ENCODE data around the gene LIPC. TPM values are rescaled to one million over a fixed set of nuclear protein-coding genes. Genes with fewer than 3 reads are reported as not detected.
A peak's percentile ranks its signal among the peaks of the same experiment; 100 is the strongest.

The LIPC gene
- total RNA-seq, 1 donor from 2014 or later = 0.62 TPM

- H3K36me3 Mint-ChIP-seq (ENCODE audit: low read depth) = peaks cover 4% of the 10 kb centered on the region
- intact Hi-C loops (cut with micrococcal nuclease) = no loop called here
Observed at GRCh38 chr15:58564981-58565380, 133.2 kb downstream of the LIPC start.

GRCh38 chr15:58565619-58566018 is 133.8 kb downstream of the LIPC start:
- intact Hi-C loops (cut with micrococcal nuclease) = no loop called here
- no peak for DNase-seq (ENCODE audit: low spot score)
- no peak overlapping the region for H3K27ac Mint-ChIP-seq
- H3K36me3 Mint-ChIP-seq (ENCODE audit: low read depth) = peaks cover 4% of the 10 kb centered on the region
- no peak overlapping the region for H3K4me3 Mint-ChIP-seq
- peaks cover 1% of the 10 kb centered on the region for H3K27me3 Mint-ChIP-seq (ENCODE audit: insufficient read depth)
- peaks cover 5% of the 10 kb centered on the region for H3K9me3 Mint-ChIP-seq
- peaks cover 15% of the 10 kb centered on the region for H3K4me1 Mint-ChIP-seq (ENCODE audit: low read depth)

More at GRCh38 chr15:58564981-58565380, 133.2 kb downstream of the LIPC start:
- H3K27me3 Mint-ChIP-seq (ENCODE audit: insufficient read depth) = peaks cover 1% of the 10 kb centered on the region
- peaks cover 15% of the 10 kb centered on the region for H3K4me1 Mint-ChIP-seq (ENCODE audit: low read depth)
- H3K9me3 Mint-ChIP-seq = peaks cover 5% of the 10 kb centered on the region
- H3K4me3 Mint-ChIP-seq = no peak overlapping the region
- no peak for DNase-seq (ENCODE audit: low spot score)
- H3K27ac Mint-ChIP-seq = no peak overlapping the region

- no peak overlapping the region for H3K27ac Mint-ChIP-seq
- peaks cover 4% of the 10 kb centered on the region for H3K36me3 Mint-ChIP-seq (ENCODE audit: low read depth)
- no peak overlapping the region for H3K4me3 Mint-ChIP-seq
- intact Hi-C loops (cut with micrococcal nuclease) = no loop called here
- H3K27me3 Mint-ChIP-seq (ENCODE audit: insufficient read depth) = peaks cover 1% of the 10 kb centered on the region
- H3K4me1 Mint-ChIP-seq (ENCODE audit: low read depth) = peaks cover 15% of the 10 kb centered on the region
- no peak for DNase-seq (ENCODE audit: low spot score)
- H3K9me3 Mint-ChIP-seq = peaks cover 5% of the 10 kb centered on the region
Observed at GRCh38 chr15:58566029-58566428, 134.2 kb downstream of the LIPC start.

- DNase-seq (ENCODE audit: low spot score) = no peak
Observed at GRCh38 chr15:58568157-58568571, 136.4 kb downstream of the LIPC start.

GRCh38 chr15:58569455-58569854 is 137.7 kb downstream of the LIPC start:
- Mint-ChIP-seq H3K27me3 (ENCODE audit: insufficient read depth) (peaks cover 3% of the 10 kb centered on the region), H3K4me3 (no peak overlapping the region), H3K36me3 (ENCODE audit: low read depth) (peaks cover 4% of the 10 kb centered on the region), H3K9me3 (peaks cover 5% of the 10 kb centered on the region), H3K27ac (no peak overlapping the region), H3K4me1 (ENCODE audit: low read depth) (peaks cover 16% of the 10 kb centered on the region)
- intact Hi-C loops (cut with micrococcal nuclease) = no loop called here
- no peak for DNase-seq (ENCODE audit: low spot score)

More at GRCh38 chr15:58568157-58568571, 136.4 kb downstream of the LIPC start:
- peaks cover 5% of the 10 kb centered on the region for H3K9me3 Mint-ChIP-seq
- H3K36me3 Mint-ChIP-seq (ENCODE audit: low read depth) = peaks cover 4% of the 10 kb centered on the region
- peak overlapping the region; percentile 42 for H3K27ac Mint-ChIP-seq
- H3K4me1 Mint-ChIP-seq (ENCODE audit: low read depth) = peaks cover 15% of the 10 kb centered on the region
- H3K4me3 Mint-ChIP-seq = no peak overlapping the region
- peaks cover 3% of the 10 kb centered on the region for H3K27me3 Mint-ChIP-seq (ENCODE audit: insufficient read depth)
- intact Hi-C loops (cut with micrococcal nuclease) = no loop called here

- DNase-seq (ENCODE audit: low spot score) = no peak
- no peak overlapping the region for H3K27ac Mint-ChIP-seq
Observed at GRCh38 chr15:58571491-58571890, 139.7 kb downstream of the LIPC start.

GRCh38 chr15:58572521-58572920 is 140.7 kb downstream of the LIPC start:
- Mint-ChIP-seq H3K27me3 (ENCODE audit: insufficient read depth) (peaks cover 6% of the 10 kb centered on the region), H3K4me3 (no peak overlapping the region), H3K4me1 (ENCODE audit: low read depth) (peaks cover 27% of the 10 kb centered on the region), H3K27ac (no peak overlapping the region), H3K9me3 (peaks cover 5% of the 10 kb centered on the region), H3K36me3 (ENCODE audit: low read depth) (peaks cover 3% of the 10 kb centered on the region)
- intact Hi-C loops (cut with micrococcal nuclease) = no loop called here
- no peak for DNase-seq (ENCODE audit: low spot score)

More at GRCh38 chr15:58571491-58571890, 139.7 kb downstream of the LIPC start:
- Mint-ChIP-seq H3K36me3 (ENCODE audit: low read depth) (peaks cover 4% of the 10 kb centered on the region), H3K9me3 (peaks cover 5% of the 10 kb centered on the region), H3K4me1 (ENCODE audit: low read depth) (peaks cover 29% of the 10 kb centered on the region), H3K27me3 (ENCODE audit: insufficient read depth) (peaks cover 6% of the 10 kb centered on the region), H3K4me3 (no peak overlapping the region)
- intact Hi-C loops (cut with micrococcal nuclease) = no loop called here

- H3K27me3 Mint-ChIP-seq (ENCODE audit: insufficient read depth) = peaks cover 6% of the 10 kb centered on the region
- H3K36me3 Mint-ChIP-seq (ENCODE audit: low read depth) = peaks cover 2% of the 10 kb centered on the region
- DNase-seq (ENCODE audit: low spot score) = no peak
- H3K9me3 Mint-ChIP-seq = peaks cover 5% of the 10 kb centered on the region
- no peak overlapping the region for H3K27ac Mint-ChIP-seq
- H3K4me1 Mint-ChIP-seq (ENCODE audit: low read depth) = peaks cover 19% of the 10 kb centered on the region
- intact Hi-C loops (cut with micrococcal nuclease) = no loop called here
- no peak overlapping the region for H3K4me3 Mint-ChIP-seq
Observed at GRCh38 chr15:58573270-58573669, 141.5 kb downstream of the LIPC start.

GRCh38 chr15:58574631-58575030 is 142.8 kb downstream of the LIPC start:
- Mint-ChIP-seq H3K4me1 (ENCODE audit: low read depth) (peaks cover 13% of the 10 kb centered on the region), H3K27ac (no peak overlapping the region), H3K36me3 (ENCODE audit: low read depth) (no peaks in the 10 kb centered on the region), H3K27me3 (ENCODE audit: insufficient read depth) (peaks cover 4% of the 10 kb centered on the region), H3K9me3 (no peaks in the 10 kb centered on the region), H3K4me3 (no peak overlapping the region)
- DNase-seq (ENCODE audit: low spot score) = no peak
- intact Hi-C loops (cut with micrococcal nuclease) = no loop called here

- Mint-ChIP-seq H3K4me3 (no peak overlapping the region), H3K36me3 (ENCODE audit: low read depth) (no peaks in the 10 kb centered on the region), H3K4me1 (ENCODE audit: low read depth) (peaks cover 13% of the 10 kb centered on the region), H3K27me3 (ENCODE audit: insufficient read depth) (peaks cover 4% of the 10 kb centered on the region), H3K27ac (no peak overlapping the region), H3K9me3 (no peaks in the 10 kb centered on the region)
- DNase-seq (ENCODE audit: low spot score) = no peak
- intact Hi-C loops (cut with micrococcal nuclease) = no loop called here
Observed at GRCh38 chr15:58575045-58575786, 143.4 kb downstream of the LIPC start.

- Mint-ChIP-seq H3K4me1 (ENCODE audit: low read depth) (peaks cover 13% of the 10 kb centered on the region), H3K9me3 (no peaks in the 10 kb centered on the region), H3K36me3 (ENCODE audit: low read depth) (no peaks in the 10 kb centered on the region), H3K27me3 (ENCODE audit: insufficient read depth) (peaks cover 5% of the 10 kb centered on the region), H3K27ac (no peak overlapping the region), H3K4me3 (no peak overlapping the region)
- DNase-seq (ENCODE audit: low spot score) = no peak
- intact Hi-C loops (cut with micrococcal nuclease) = no loop called here
Observed at GRCh38 chr15:58576657-58577056, 144.9 kb downstream of the LIPC start.

- no peak for DNase-seq (ENCODE audit: low spot score)
Observed at GRCh38 chr15:58582160-58582559, 150.4 kb downstream of the LIPC start.

GRCh38 chr15:58583171-58583908 is 151.5 kb downstream of the LIPC start:
- Mint-ChIP-seq H3K27me3 (ENCODE audit: insufficient read depth) (peaks cover 4% of the 10 kb centered on the region), H3K36me3 (ENCODE audit: low read depth) (peaks cover 11% of the 10 kb centered on the region), H3K4me3 (no peak overlapping the region), H3K9me3 (peaks cover 16% of the 10 kb centered on the region), H3K27ac (no peak overlapping the region), H3K4me1 (ENCODE audit: low read depth) (peaks cover 23% of the 10 kb centered on the region)
- intact Hi-C loops (cut with micrococcal nuclease) = no loop called here
- DNase-seq (ENCODE audit: low spot score) = no peak

More at GRCh38 chr15:58582160-58582559, 150.4 kb downstream of the LIPC start:
- Mint-ChIP-seq H3K36me3 (ENCODE audit: low read depth) (peaks cover 10% of the 10 kb centered on the region), H3K9me3 (peaks cover 16% of the 10 kb centered on the region), H3K4me3 (no peak overlapping the region), H3K27me3 (ENCODE audit: insufficient read depth) (peaks cover 4% of the 10 kb centered on the region), H3K4me1 (ENCODE audit: low read depth) (peaks cover 23% of the 10 kb centered on the region), H3K27ac (no peak overlapping the region)
- intact Hi-C loops (cut with micrococcal nuclease) = no loop called here
